ENCODE measurements around the gene PYCR2. TPM values are rescaled to one million over a fixed set of nuclear protein-coding genes. Genes with fewer than 3 reads are reported as not detected.

Gene PYCR2
- polyA plus RNA-seq, 1 donor from 2014 or later: 51.5 TPM

DNA sequence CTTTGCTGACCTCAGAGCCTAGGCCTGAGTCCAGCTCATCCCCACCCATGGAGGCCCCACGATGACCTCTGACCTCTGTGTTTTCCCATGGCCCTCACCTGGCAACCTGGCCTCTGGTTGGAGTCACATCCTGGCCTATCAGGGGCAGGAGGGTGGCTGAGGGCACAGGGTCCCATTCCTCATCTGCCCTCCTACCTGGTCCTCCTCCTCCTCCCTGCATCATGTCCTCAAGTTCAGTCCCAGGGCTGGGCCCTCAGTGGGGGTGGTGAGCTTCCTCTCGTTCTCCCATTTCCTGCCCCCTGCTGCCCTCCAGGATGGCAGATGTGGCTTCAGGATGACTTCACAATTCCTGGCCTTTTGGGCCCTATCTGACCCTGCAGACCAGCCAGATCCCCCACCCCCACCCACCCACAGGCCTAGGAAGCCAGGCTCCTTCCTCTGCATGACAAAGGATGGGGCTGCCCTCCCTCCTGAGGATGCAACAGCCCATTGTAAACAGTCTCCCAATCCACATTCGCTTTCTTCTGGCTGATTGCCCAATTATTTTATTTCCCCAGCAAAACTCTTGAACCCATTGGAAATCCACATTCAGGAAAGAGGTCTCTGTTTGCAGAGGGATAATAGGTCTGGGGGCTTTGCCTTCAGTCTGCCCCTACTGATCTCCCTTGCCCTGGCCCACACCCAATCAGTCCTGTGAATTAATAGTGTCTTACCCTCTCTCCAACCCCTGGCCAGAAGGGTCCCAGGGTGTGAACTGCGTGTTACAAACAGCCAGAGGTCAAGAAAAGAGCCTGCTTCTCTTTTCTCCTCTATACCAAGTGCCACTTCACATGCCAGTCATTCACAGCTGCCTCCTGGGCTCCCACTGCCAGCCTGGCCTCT is 24.8 kb downstream of the PYCR2 start:
- no peaks in the 10 kb centered on the region for H3K9me2 ChIP-seq (ENCODE audit: insufficient read depth, low read length)
- H3K4me2 ChIP-seq (ENCODE audit: low read length): no peak overlapping the region
- H3F3A ChIP-seq (ENCODE audit: insufficient read depth, low read length, poor library complexity, severe bottlenecking): no peaks in the 10 kb centered on the region
- H3K9ac ChIP-seq (ENCODE audit: low read length): no peak overlapping the region
- H3K9me3 ChIP-seq (ENCODE audit: low read length): no peaks in the 10 kb centered on the region
- no peaks in the 10 kb centered on the region for H3K36me3 ChIP-seq (ENCODE audit: insufficient read depth, low read length)
- no peak overlapping the region for H3K4me3 ChIP-seq (ENCODE audit: low read length)
- no peaks in the 10 kb centered on the region for H3K27me3 ChIP-seq (ENCODE audit: insufficient read depth, low read depth, low read length)
- no peak overlapping the region for H3K27ac ChIP-seq (ENCODE audit: low read length)
- no peaks in the 10 kb centered on the region for H3K79me2 ChIP-seq (replicated peaks; ENCODE audit: insufficient read depth, low read length)
- no peaks in the 10 kb centered on the region for H4K20me1 ChIP-seq (ENCODE audit: insufficient read depth)
- TF ChIP-seq MXI1 (conservative IDR thresholded peaks at IDR 0.05; ENCODE audit: poor library complexity, severe bottlenecking) (no peak), SMC3 (conservative IDR thresholded peaks at IDR 0.05; ENCODE audit: poor library complexity) (no peak), POLR2AphosphoS5 (IDR thresholded peaks at IDR 0.05) (no peak), TAF1 (IDR thresholded peaks at IDR 0.05; ENCODE audit: low read depth) (no peak), EZH2 (IDR thresholded peaks at IDR 0.05; ENCODE audit: borderline replicate concordance, insufficient read depth, low read length, poor library complexity, severe bottlenecking) (no peak)
- TF ChIP-seq, protein P1, sequence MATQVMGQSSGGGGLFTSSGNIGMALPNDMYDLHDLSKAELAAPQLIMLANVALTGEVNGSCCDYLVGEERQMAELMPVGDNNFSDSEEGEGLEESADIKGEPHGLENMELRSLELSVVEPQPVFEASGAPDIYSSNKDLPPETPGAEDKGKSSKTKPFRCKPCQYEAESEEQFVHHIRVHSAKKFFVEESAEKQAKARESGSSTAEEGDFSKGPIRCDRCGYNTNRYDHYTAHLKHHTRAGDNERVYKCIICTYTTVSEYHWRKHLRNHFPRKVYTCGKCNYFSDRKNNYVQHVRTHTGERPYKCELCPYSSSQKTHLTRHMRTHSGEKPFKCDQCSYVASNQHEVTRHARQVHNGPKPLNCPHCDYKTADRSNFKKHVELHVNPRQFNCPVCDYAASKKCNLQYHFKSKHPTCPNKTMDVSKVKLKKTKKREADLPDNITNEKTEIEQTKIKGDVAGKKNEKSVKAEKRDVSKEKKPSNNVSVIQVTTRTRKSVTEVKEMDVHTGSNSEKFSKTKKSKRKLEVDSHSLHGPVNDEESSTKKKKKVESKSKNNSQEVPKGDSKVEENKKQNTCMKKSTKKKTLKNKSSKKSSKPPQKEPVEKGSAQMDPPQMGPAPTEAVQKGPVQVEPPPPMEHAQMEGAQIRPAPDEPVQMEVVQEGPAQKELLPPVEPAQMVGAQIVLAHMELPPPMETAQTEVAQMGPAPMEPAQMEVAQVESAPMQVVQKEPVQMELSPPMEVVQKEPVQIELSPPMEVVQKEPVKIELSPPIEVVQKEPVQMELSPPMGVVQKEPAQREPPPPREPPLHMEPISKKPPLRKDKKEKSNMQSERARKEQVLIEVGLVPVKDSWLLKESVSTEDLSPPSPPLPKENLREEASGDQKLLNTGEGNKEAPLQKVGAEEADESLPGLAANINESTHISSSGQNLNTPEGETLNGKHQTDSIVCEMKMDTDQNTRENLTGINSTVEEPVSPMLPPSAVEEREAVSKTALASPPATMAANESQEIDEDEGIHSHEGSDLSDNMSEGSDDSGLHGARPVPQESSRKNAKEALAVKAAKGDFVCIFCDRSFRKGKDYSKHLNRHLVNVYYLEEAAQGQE (IDR thresholded peaks at IDR 0.05; ENCODE audit: borderline replicate concordance): no peak
- H2AFZ ChIP-seq (ENCODE audit: low read depth, low read length): no peak overlapping the region

DNA sequence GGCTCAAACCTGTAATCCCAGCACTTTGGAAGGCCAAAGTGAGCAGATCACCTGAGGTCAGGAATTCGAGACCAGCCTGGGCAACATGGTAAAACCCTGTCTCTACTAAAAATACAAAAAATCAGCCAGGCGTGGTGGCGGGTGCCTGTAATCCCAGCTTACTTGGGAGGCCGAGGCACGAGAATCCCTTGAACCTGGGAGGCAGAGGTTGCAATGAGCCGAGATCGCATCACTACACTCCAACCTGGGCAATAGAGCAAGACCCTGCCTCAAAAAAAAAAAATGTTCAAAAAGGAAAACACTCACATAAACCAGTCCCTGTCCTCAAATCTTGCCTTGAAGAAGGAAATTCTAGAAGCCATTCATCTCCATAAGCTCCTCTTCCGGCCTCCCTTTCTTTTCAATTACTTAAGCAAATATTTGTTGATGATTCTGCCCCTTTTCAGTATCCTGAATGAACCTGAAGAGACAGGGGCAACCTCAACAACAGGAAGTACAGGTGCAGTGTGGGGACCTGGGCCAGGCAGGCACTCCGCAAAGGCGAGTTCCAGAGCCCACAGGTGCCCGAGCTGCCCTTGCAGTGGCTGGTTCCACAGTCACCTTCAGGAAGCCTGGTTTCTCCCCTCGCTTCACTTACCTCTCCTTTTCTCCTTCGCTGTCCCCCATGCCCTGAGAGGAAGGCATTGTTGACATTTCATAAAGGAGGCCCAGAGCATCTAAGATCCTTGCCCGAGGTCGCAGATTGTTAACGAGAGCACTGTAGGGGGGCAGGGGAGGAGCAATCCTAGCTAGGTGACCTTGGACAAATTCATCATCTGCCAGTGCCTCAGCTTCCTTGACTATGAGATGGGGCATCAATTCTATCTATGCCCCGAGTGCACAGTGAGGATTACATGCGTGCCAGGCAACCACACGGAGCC is 26.2 kb downstream of the PYCR2 start:
- Histone ChIP-seq H4K20me1 (ENCODE audit: insufficient read depth) (no peaks in the 10 kb centered on the region), H3K36me3 (ENCODE audit: insufficient read depth, low read length) (no peaks in the 10 kb centered on the region), H3F3A (ENCODE audit: insufficient read depth, low read length, poor library complexity, severe bottlenecking) (no peaks in the 10 kb centered on the region), H3K9me3 (ENCODE audit: low read length) (no peaks in the 10 kb centered on the region), H3K9ac (ENCODE audit: low read length) (no peak overlapping the region), H3K9me2 (ENCODE audit: insufficient read depth, low read length) (no peaks in the 10 kb centered on the region), H3K4me2 (ENCODE audit: low read length) (no peak overlapping the region), H3K27ac (ENCODE audit: low read length) (no peak overlapping the region), H3K79me2 (replicated peaks; ENCODE audit: insufficient read depth, low read length) (no peaks in the 10 kb centered on the region), H3K27me3 (ENCODE audit: insufficient read depth, low read depth, low read length) (no peaks in the 10 kb centered on the region), H3K4me3 (ENCODE audit: low read length) (no peak overlapping the region), H2AFZ (ENCODE audit: low read depth, low read length) (no peak overlapping the region)
- TF ChIP-seq SMC3 (conservative IDR thresholded peaks at IDR 0.05; ENCODE audit: poor library complexity) (no peak), EZH2 (IDR thresholded peaks at IDR 0.05; ENCODE audit: borderline replicate concordance, insufficient read depth, low read length, poor library complexity, severe bottlenecking) (no peak), EP300 (conservative IDR thresholded peaks at IDR 0.05; ENCODE audit: poor library complexity, severe bottlenecking) (no peak), MXI1 (conservative IDR thresholded peaks at IDR 0.05; ENCODE audit: poor library complexity, severe bottlenecking) (no peak), TAF1 (IDR thresholded peaks at IDR 0.05; ENCODE audit: low read depth) (no peak), RAD21 (conservative IDR thresholded peaks at IDR 0.05) (no peak), POLR2AphosphoS5 (IDR thresholded peaks at IDR 0.05) (no peak)
- TF ChIP-seq, protein P1 (IDR thresholded peaks at IDR 0.05; ENCODE audit: borderline replicate concordance): no peak
- TF ChIP-seq, protein P2, sequence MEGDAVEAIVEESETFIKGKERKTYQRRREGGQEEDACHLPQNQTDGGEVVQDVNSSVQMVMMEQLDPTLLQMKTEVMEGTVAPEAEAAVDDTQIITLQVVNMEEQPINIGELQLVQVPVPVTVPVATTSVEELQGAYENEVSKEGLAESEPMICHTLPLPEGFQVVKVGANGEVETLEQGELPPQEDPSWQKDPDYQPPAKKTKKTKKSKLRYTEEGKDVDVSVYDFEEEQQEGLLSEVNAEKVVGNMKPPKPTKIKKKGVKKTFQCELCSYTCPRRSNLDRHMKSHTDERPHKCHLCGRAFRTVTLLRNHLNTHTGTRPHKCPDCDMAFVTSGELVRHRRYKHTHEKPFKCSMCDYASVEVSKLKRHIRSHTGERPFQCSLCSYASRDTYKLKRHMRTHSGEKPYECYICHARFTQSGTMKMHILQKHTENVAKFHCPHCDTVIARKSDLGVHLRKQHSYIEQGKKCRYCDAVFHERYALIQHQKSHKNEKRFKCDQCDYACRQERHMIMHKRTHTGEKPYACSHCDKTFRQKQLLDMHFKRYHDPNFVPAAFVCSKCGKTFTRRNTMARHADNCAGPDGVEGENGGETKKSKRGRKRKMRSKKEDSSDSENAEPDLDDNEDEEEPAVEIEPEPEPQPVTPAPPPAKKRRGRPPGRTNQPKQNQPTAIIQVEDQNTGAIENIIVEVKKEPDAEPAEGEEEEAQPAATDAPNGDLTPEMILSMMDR (IDR thresholded peaks at IDR 0.05; ENCODE audit: poor library complexity, severe bottlenecking): no peak

All from neural cell (in vitro differentiated cells).